CD4-positive, alpha-beta T cell treated with Interleukin-10 for 1 hour (primary cell): ENCODE measurements around the gene CABP2.
"Not testable (repeated sequence)": the region's sequence is repeated elsewhere in the genome, so short reads cannot be mapped to it uniquely, and the experiment has no call there.

Experiments used
- DNase-seq: peaks from one replicate; pipeline ENCODE4 v3.0.0-alpha.2; 2020

CABP2 gene

GRCh38 chr11:67493548-67494370 lies 29.5 kb downstream of the CABP2 start:
- DNase-seq = no peak

DNA sequence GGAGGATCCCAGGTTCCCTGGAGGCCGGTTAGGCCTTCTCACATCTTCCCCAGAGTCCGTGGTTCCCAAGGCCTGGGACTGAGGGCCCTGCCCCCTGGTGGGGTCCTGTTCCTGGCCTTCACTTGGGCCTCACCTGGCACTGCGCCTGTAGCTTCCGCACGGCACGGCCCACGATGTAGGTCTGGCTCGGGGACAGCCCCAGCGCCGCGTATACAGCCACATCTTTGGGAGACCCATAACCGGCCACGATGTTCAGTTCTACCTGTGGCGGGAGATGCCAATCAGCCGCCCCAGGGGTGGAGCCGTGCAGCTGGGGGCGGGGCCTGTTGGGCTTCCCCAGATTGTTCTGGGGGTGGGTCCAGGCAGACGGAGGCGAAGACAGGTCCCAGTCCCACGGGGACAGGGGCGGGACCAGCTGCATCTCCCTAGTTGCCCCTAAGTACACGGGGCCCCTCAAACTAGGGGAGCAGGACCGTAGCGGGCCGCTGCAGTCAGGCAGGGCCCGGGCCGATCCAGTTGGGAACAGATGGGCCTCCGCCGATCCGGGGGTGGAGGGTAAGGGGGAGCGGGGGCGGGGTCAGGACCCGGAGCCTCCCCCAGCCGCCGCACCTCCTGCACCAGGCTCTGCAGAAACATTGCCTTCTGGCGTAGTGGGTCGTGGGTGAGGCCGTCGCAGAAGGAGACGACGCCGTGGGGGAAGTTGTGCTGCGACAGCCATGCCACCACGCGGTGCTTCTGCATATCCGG lies 30.3 kb downstream of the CABP2 start:
- no peak for DNase-seq

DNA sequence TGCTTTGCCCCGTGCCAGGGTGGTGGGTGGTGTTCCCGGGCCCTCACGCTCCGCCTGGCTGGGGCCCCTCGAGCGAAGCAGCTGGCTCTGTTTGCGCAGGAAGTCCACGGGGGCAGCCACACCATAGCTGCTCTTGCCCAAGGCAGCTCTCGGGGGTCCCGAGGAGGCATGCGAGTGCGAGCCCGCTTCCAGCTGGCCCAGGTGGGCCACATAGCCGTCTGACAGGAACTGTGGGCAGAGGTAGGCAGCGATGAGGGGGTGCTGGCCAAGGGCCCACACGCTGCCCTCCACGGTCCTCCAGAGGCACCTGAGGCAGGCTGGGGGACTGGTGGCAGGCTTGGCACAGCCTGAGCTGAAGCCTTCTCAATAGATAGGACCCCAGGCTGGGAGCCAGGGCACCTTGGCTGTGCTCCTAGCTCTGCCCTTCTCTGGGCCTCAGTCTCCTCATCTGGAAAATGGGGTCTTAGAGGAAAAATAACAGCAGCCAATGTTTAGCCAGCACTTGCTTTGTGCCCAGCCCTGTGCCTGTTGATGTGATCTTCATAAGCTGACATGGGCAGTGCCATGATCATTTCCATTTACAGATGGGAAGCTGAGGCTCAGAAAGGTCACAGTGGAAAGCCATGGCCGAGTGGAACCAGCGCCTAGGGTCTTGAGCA lies 31.0 kb downstream of the CABP2 start:
- no peak for DNase-seq

DNA sequence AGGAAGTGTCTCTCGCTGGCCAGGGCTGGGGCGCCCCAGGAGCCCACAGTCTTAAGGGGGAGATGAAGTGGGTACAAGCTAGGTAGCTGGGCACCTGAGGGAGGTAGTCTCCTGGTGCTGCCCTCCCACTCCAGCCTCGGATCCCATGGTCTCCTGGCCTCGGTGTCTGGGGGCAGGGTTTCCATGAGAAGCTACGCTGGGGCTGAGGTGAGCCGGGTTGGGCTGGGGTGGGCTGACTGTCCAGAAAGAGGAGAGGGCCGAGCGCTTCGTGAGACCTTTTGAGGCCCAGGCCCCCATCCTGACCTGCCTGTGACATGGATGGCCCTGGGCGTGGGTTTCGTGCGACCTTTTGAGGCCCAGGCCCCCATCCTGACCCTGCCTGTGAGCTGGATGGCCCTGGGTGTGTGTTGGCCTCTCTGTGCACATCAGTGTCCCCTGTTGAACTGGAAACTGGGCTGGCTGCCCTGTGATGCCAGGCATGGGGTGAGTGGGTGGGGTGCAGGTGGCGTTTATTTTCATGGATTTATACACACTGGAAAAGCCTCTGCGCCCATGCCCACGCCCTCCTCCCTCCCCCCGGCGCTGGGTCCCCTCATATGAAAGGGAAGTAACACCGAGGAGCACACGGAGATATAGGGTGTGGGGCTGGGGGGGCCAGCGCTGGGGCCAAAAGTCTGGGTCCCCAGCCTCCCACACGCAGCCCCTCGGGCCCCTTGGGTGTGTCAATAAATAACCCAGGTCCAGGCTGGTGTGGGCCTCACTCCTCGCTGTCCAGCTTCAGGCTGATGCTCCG lies 31.8 kb downstream of the CABP2 start:
- DNase-seq = no peak

DNA sequence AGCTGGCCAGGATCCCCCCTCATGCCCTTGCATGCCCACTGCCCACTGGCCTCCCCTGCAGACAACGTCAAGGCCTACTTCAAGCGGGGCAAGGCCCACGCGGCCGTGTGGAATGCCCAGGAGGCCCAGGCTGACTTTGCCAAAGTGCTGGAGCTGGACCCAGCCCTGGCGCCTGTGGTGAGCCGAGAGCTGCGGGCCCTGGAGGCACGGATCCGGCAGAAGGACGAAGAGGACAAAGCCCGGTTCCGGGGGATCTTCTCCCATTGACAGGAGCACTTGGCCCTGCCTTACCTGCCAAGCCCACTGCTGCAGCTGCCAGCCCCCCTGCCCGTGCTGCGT lies 32.5 kb downstream of the CABP2 start:
- DNase-seq = no peak

DNA sequence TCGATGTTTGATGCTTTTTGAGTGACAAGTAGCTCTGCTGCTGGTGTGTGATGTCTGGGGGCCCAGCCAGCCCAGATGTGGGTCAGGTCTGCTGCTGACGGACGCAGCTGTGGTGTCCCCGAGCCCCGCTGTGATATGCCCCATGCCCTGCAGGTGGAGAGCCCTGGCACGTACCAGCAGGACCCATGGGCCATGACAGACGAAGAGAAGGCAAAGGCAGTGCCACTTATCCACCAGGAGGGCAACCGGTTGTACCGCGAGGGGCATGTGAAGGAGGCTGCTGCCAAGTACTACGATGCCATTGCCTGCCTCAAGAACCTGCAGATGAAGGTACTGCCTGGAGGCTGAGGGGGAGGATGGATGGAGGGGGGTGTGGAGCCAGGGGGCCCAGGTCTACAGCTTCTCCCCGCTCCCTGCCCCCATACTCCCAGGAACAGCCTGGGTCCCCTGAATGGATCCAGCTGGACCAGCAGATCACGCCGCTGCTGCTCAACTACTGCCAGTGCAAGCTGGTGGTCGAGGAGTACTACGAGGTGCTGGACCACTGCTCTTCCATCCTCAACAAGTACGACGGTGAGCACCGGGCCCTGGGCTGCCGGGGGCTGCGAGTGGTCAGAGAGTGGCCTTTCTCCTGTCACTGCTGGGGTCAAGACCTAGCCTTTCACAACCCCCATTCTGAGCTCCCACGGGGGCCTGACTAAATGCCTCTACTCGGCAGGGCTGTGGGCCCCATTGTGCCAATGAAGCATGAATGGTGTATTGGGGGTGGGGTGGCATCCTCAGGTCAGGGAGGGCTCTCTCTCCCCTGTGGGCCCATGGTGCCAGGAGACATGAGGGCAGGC lies 33.1 kb downstream of the CABP2 start:
- no peak for DNase-seq

DNA sequence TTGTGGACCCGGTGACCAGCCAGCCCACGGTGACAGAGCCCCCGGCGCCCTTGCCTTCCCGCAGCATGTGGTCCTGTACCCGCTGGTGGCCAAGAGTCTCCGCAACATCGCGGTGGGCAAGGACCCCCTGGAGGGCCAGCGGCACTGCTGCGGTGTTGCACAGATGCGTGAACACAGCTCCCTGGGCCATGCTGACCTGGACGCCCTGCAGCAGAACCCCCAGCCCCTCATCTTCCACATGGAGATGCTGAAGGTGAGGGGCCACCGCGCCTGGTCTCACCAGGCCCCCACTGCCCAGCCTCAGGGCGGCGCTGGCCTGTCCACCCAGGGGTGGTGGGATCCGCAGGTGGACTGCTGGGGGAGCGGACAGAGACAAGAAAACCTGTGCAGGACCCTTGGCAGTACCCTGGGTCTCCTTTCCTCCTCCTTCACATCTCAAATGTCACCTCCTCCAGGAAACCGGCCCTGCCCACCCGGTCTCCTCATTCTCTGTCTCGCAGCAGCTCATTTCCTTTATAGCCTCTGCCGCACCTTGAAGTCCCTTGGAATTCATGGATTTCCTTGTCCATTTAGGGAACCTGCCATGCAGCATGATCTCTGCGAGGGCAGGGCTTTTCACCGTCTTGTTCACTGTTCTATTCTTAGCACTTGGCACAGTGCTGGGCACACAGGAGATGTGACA lies 33.9 kb downstream of the CABP2 start:
- no peak for DNase-seq

GRCh38 chr11:67486481-67487195 lies 36.6 kb downstream of the CABP2 start:
- peak; percentile 47 for DNase-seq

GRCh38 chr11:67485873-67486361 lies 37.3 kb downstream of the CABP2 start:
- DNase-seq = peak; percentile 81

GRCh38 chr11:67484847-67485311 lies 38.4 kb downstream of the CABP2 start:
- peak; percentile 71 for DNase-seq

DNA sequence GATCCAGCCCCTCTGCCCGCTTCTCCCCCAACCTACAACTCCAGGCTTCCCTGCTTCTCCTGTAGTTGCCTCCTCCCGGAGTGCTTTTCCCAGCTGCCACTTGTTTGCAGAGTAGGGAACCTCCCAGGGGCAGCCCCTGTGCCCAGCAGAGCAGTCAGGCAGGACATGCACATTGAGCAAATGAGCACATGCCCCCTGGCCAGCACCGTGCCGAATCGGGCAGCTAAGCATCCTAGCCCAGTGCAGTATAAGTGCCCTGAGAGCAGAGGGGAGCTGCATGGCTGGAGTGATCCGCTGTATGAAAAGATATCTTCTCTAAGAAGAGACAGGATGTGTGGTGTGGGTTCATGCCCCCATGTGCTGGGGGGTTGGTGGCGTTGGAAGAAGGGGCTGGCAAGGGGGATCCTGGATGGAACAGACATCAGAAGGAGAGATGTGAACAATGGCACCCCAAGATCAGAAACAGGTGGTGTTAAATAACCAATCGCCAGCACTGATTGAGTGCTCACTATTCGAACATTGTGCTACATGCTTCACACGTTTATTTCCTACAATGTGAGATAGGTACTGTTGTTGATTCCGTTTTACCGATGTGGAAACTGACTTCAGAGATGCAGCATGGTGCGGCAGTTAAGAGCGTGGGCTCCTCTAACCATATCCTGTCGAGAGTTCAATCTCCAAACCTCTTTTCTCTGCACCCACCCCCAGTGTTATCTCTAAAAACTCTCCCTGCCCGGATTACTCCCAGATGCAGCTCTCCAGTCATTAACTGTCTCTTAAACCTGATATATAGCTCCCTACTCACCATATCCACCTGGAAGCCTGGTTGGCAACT lies 39.2 kb downstream of the CABP2 start:
- DNase-seq = peak; percentile 65

- peak; percentile 98 for DNase-seq
Observed at GRCh38 chr11:67482827-67483798, 40.1 kb downstream of the CABP2 start, which contains the start of gene AIP. Gene AIP, plus strand, starts transcription at chr11:67483026. Its CDS starts 133 bp downstream, at chr11:67483159.

GRCh38 chr11:67482275-67482826 lies 40.9 kb downstream of the CABP2 start:
- no peak for DNase-seq

- not testable (repeated sequence) for DNase-seq
Observed at GRCh38 chr11:67477344-67478050, 45.7 kb downstream of the CABP2 start.

- DNase-seq = not testable (repeated sequence)
Observed at GRCh38 chr11:67476692-67477091, 46.6 kb downstream of the CABP2 start.

DNA sequence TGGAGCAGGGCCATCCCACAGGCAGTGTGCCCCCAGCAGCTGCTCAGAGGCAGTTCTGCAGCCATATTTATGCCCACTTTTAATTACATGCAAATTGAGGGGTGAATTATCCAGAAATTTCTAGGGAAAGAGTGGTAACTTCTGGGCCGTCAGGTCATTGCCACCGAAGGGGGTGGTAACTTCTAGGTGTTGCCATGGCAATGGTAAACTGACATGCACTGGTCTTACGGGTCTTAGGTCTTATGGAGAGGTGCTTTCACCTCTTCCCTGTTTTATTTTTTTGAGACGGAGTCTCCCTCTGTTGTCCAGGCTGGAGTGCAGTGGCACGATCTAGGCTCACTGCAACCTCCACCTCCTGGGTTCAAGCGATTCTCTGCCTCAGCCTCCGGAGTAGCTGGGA lies 50.4 kb downstream of the CABP2 start:
- DNase-seq = no peak
